HepG2 (cell line): Measurements from ENCODE around the gene MGMT. TPM values are rescaled to one million over a fixed set of nuclear protein-coding genes. Genes with fewer than 3 reads are reported as not detected.

Source experiments
- ATAC-seq: fragments of 200-7000 bp; cut with Tn5 transposase; 3 replicates; pipeline ENCODE4 v1.9.1; 2020; ENCODE audit warnings: mild to moderate bottlenecking, moderate library complexity
- BruUV-seq: library from RNA; stranded (reverse); fragments of 400-500 nt; replicated peaks from 2 replicates; lab custom pipeline; 2021; lab: Mats Ljungman, UMichigan
- CTCF ChIA-PET: fragments of 300-600 bp; formaldehyde crosslinking; extraction: SDS; loops from one replicate; lab custom pipeline; 2021; ENCODE audit warnings: low total read pairs, inconsistent platforms, low intra/inter-chr PET ratio; lab: Yijun Ruan, JAX
- POLR2A ChIA-PET: fragments of 350-600 bp; sonication (Branson Sonifier 250); formaldehyde crosslinking; loops from one replicate; lab custom pipeline; 2020; ENCODE audit warnings: antibody characterized with exemption, inconsistent platforms; lab: Yijun Ruan, JAX
- DNase-seq: peaks from one replicate; pipeline ENCODE4 v3.0.0-alpha.2; 2015; ENCODE audit warnings: low spot score
- FAIRE-seq: peaks from 3 replicates; lab custom pipeline; 2011; peaks lifted over from hg19 to GRCh38; lab: Jason Lieb, UNC
- H2AFZ ChIP-seq: one replicate; pipeline ENCODE4 v1.6.1; 2011; ENCODE audit warnings: low read length, inconsistent platforms
- H3K27ac ChIP-seq: fragments of 300-600 bp; 3 replicates; pipeline ENCODE4 v1.8.0; 2011; ENCODE audit warnings: mixed run types, mild to moderate bottlenecking, mixed read lengths, low read length, inconsistent platforms; ENCODE audit not compliant: insufficient read depth; ENCODE audit errors: extremely low read length
- H3K27me3 ChIP-seq, 2 experiments: fragments of 200-600 bp in 1 of 2; 2 replicates in 1 of 2; 3 replicates in 1 of 2; pipeline versions ENCODE4 v1.6.0 to v1.8.0; 2011; ENCODE audit warnings: low read length in 2 of 2, mild to moderate bottlenecking in 2 of 2, moderate library complexity in 2 of 2, inconsistent platforms in 1 of 2; ENCODE audit not compliant: insufficient read depth in 2 of 2, control insufficient read depth in 1 of 2
- H3K36me3 ChIP-seq, 2 experiments: fragments of 200-600 bp in 1 of 2; replicated peaks in 1 of 2; 2 replicates in 1 of 2; 3 replicates in 1 of 2; pipeline versions ENCODE4 v1.5.1 to v1.8.0; 2011; ENCODE audit warnings: low read length in 2 of 2, inconsistent platforms in 1 of 2; ENCODE audit not compliant: insufficient read depth in 2 of 2, control insufficient read depth in 1 of 2
- H3K4me1 ChIP-seq: 2 replicates; pipeline ENCODE4 v1.5.1; 2012; ENCODE audit warnings: low read length, inconsistent platforms; ENCODE audit not compliant: insufficient read depth
- H3K4me2 ChIP-seq: 2 replicates; pipeline ENCODE4 v1.6.0; 2011; ENCODE audit warnings: low read depth, low read length, inconsistent platforms
- H3K4me3 ChIP-seq, 3 experiments: fragments of 200-600 bp in 1 of 3; sonication (generic), shearing (Covaris generic) in 1 of 3; replicated peaks in 1 of 3; 2 replicates each; pipeline ENCODE4 v1.5.1; 2011 to 2016; ENCODE audit warnings: low read length in 3 of 3, inconsistent platforms in 2 of 3, low read depth in 2 of 3, mild to moderate bottlenecking in 2 of 3, control low read depth in 1 of 3, mixed read lengths in 1 of 3; ENCODE audit not compliant: insufficient read depth in 1 of 3
- H3K79me2 ChIP-seq: one replicate; pipeline ENCODE4 v1.6.1; 2011; ENCODE audit warnings: low read length, inconsistent platforms; ENCODE audit not compliant: insufficient read depth
- H3K9ac ChIP-seq: 2 replicates; pipeline ENCODE4 v1.6.0; 2011; ENCODE audit warnings: mild to moderate bottlenecking, low read depth, low read length, inconsistent platforms; ENCODE audit not compliant: insufficient read depth
- H3K9me3 ChIP-seq: 2 replicates; pipeline ENCODE4 v1.5.1; 2012; ENCODE audit warnings: mild to moderate bottlenecking, low read length
- H4K20me1 ChIP-seq: 2 replicates; pipeline ENCODE4 v1.6.0; 2011; ENCODE audit warnings: inconsistent platforms, mild to moderate bottlenecking, low read length, moderate library complexity; ENCODE audit not compliant: insufficient read depth
- CEBPB ChIP-seq: IDR thresholded peaks from 2 replicates; pipeline ENCODE4 v1.6.1; 2011; ENCODE audit warnings: low read depth, low read length, improper control_type of control experiment, borderline replicate concordance
- DZIP1 ChIP-seq: sonication (generic); formaldehyde crosslinking; IDR thresholded peaks from 2 replicates; pipeline ENCODE4 v1.5.0; 2020; ENCODE audit warnings: mild to moderate bottlenecking, missing genetic modification reagents
- KDM3A ChIP-seq: IDR thresholded peaks from 2 replicates; pipeline ENCODE4 v1.6.1; 2018; ENCODE audit warnings: low read depth, missing compliant biosample characterization
- LRRFIP1 ChIP-seq: sonication (generic); formaldehyde crosslinking; conservative IDR thresholded peaks from 2 replicates; pipeline ENCODE4 v1.4.0; 2020; ENCODE audit warnings: missing genetic modification reagents
- NFE2L1 ChIP-seq: sonication (generic); formaldehyde crosslinking; IDR thresholded peaks from 2 replicates; pipeline ENCODE4 v1.4.0; 2020; ENCODE audit warnings: missing genetic modification reagents, mild to moderate bottlenecking, borderline replicate concordance
- NONO ChIP-seq, 2 experiments: fragments of 450-650 bp in 1 of 2; sonication (generic) in 1 of 2; formaldehyde crosslinking in 1 of 2; IDR thresholded peaks in 1 of 2; conservative IDR thresholded peaks in 1 of 2; 2 replicates each; pipeline versions ENCODE4 v1.6.1 to v1.8.0; 2017 to 2022; ENCODE audit warnings: mild to moderate bottlenecking in 1 of 2, missing genetic modification reagents in 1 of 2, moderate library complexity in 1 of 2
- SNAPC5 ChIP-seq: sonication (generic); formaldehyde crosslinking; IDR thresholded peaks from 2 replicates; pipeline ENCODE4 v1.8.1; 2023; ENCODE audit warnings: mild to moderate bottlenecking, missing genetic modification reagents, borderline replicate concordance
- SOX6 ChIP-seq, 2 experiments: fragments of 450-650 bp in 1 of 2; sonication (generic) in 1 of 2; formaldehyde crosslinking in 1 of 2; IDR thresholded peaks; 2 replicates each; pipeline versions ENCODE4 v1.4.0 to v1.6.1; 2017 to 2020; ENCODE audit warnings: antibody characterized with exemption in 1 of 2, mild to moderate bottlenecking in 1 of 2, missing genetic modification reagents in 1 of 2
- TEF ChIP-seq: sonication (generic); formaldehyde crosslinking; IDR thresholded peaks from 2 replicates; pipeline ENCODE4 v1.5.0; 2020; ENCODE audit warnings: missing genetic modification reagents
- WIZ ChIP-seq: sonication (generic); formaldehyde crosslinking; IDR thresholded peaks from 2 replicates; pipeline ENCODE4 v1.5.1; 2020; ENCODE audit warnings: mild to moderate bottlenecking, missing genetic modification reagents
- WGBS: methylation state at CpG from one replicate; pipeline ENCODE4 v1.1.6; 2017; ENCODE audit warnings: low lambda C conversion rate; 5-methylcytosine and 5-hydroxymethylcytosine counted together
- in situ Hi-C: cut with HindIII; loops from 2 replicates; pipeline ENCODE4 v1.10.0; 2017; ENCODE audit warnings: low pct_unique_long_range_greater_than_20kb; ENCODE audit not compliant: extremely low pct_ligation_motif_present
- intact Hi-C: fragments of 100-400 bp; cut with micrococcal nuclease; formaldehyde crosslinking; loops from one replicate; pipeline ENCODE4 v1.10.0; 2022; ENCODE audit not compliant: unreplicated experiment
- polyA plus RNA-seq, 8 experiments: library from polyadenylated mRNA; depleted of rRNA in 3 of 8; stranded (reverse) in 7 of 8; unstranded in 1 of 8; fragments of >200 nt; fragmentation: Illumina TruSeq in 4 of 8; extraction: Trizol in 4 of 8; gene quantifications; 2 replicates each; pipeline versions ENCODE4 v1.2.1 to v1.2.3, GENCODE V29; 2011 to 2016; ENCODE audit warnings: low read depth in 4 of 8, missing spikeins in 1 of 8, mixed read lengths in 1 of 8; ENCODE audit not compliant: insufficient read depth in 1 of 8
- total RNA-seq, 5 experiments: library from RNA; depleted of rRNA; stranded (reverse); fragments of >200 nt; fragmentation: Illumina TruSeq; extraction: Trizol; gene quantifications; 2 replicates each; pipeline ENCODE4 v1.2.3, GENCODE V29; 2016; ENCODE audit warnings: low read depth in 1 of 5

MGMT gene
- total and polyA plus RNA-seq, 2 of the 13 experiments (the other 11 are each of a cell fraction or from before 2014, with no cell fraction given), result 12.0 to 19.5 TPM

- H3K27me3 ChIP-seq, result no peaks in the 10 kb centered on the region
- POLR2A ChIA-PET, result no interaction called here
- TF ChIP-seq KDM3A, result no peak
- TF ChIP-seq SOX6 (IDR thresholded peaks at IDR 0.05), result no peak
- no peak for TF ChIP-seq SOX6 (CRISPR knock-in tag; IDR thresholded peaks at IDR 0.05)
- no peak for TF ChIP-seq SNAPC5 (CRISPR knock-in tag)
- no peak for TF ChIP-seq CEBPB
- TF ChIP-seq WIZ (CRISPR knock-in tag), result no peak
- TF ChIP-seq LRRFIP1 (CRISPR knock-in tag), result no peak
- TF ChIP-seq TEF (CRISPR knock-in tag), result no peak
- no peak for TF ChIP-seq NFE2L1 (CRISPR knock-in tag)
- TF ChIP-seq NONO (IDR thresholded peaks at IDR 0.05), result no peak
- no peak for TF ChIP-seq NONO (CRISPR knock-in tag; conservative IDR thresholded peaks at IDR 0.05)
- TF ChIP-seq DZIP1 (CRISPR knock-in tag), result no peak
- TF ChIP-seq, all 625 proteins: peak for 0
- H3K79me2 ChIP-seq, result no peaks in the 10 kb centered on the region
- no peak for DNase-seq
- CTCF ChIA-PET, result no interaction called here
- no TSS peak for BruUV-seq
- intact Hi-C loops, result no loop called here
- H3K27ac ChIP-seq, result no peak overlapping the region
- H2AFZ ChIP-seq, result no peak overlapping the region
- in situ Hi-C loops, result no loop called here
- H3K4me1 ChIP-seq, result no peaks in the 10 kb centered on the region; the same call in 1 of the 2 replicates
- H3K9ac ChIP-seq, result no peak overlapping the region
- no peak overlapping the region for H3K4me3 ChIP-seq
- no peak for FAIRE-seq
- peaks cover 15% of the 10 kb centered on the region; the same call in 1 of the 2 replicates for H3K9me3 ChIP-seq
- WGBS, result 91% methylated on average over 21 of the region's 22 CpGs
- H3K4me2 ChIP-seq, result no peak overlapping the region
- H4K20me1 ChIP-seq, result no peaks in the 10 kb centered on the region
- ATAC-seq, result no peak
- no peaks in the 10 kb centered on the region for H3K36me3 ChIP-seq
These were observed 291.4 kb downstream of the MGMT start for GRCh38 chr10:129758207-129759021.
